ENCODE results near the gene MYH7. TPM values are rescaled to one million over a fixed set of nuclear protein-coding genes. Genes with fewer than 3 reads are reported as not detected.

MYH7 gene
- total RNA-seq, 1 donor from 2014 or later = 0.12 TPM

DNA sequence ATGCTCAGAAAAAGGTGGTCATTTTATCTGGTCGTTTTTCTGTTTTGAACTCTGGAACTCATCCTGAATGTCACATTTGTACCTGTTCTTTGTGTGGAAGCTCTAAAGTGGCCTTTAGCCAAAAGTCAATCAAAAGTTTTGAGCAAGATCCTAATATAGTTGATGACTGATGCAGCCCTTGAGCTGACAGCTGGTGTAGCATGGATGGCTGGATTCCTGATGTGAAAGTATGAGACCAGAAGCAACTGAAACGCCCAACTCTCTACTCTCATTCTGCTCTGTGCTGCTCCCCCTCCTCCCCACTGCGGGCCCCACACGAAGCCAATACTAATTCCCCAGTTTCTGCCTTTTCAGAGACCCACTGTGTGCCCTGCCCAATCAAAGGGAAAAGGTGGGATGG, 10.3 kb upstream of the MYH7 start:
- no peak for DNase-seq
- intact Hi-C loops (cut with DNase I) = no loop called here
- Histone ChIP-seq H3K4me1 (no peaks in the 10 kb centered on the region), H3K27me3 (peaks cover 5% of the 10 kb centered on the region), H3K27ac (no peak overlapping the region), H3K4me3 (no peak overlapping the region), H3K36me3 (no peaks in the 10 kb centered on the region), H3K9me3 (no peaks in the 10 kb centered on the region)
- no peak for ATAC-seq
- TF ChIP-seq, protein P1, sequence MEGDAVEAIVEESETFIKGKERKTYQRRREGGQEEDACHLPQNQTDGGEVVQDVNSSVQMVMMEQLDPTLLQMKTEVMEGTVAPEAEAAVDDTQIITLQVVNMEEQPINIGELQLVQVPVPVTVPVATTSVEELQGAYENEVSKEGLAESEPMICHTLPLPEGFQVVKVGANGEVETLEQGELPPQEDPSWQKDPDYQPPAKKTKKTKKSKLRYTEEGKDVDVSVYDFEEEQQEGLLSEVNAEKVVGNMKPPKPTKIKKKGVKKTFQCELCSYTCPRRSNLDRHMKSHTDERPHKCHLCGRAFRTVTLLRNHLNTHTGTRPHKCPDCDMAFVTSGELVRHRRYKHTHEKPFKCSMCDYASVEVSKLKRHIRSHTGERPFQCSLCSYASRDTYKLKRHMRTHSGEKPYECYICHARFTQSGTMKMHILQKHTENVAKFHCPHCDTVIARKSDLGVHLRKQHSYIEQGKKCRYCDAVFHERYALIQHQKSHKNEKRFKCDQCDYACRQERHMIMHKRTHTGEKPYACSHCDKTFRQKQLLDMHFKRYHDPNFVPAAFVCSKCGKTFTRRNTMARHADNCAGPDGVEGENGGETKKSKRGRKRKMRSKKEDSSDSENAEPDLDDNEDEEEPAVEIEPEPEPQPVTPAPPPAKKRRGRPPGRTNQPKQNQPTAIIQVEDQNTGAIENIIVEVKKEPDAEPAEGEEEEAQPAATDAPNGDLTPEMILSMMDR (IDR thresholded peaks at IDR 0.05) = no peak

DNA sequence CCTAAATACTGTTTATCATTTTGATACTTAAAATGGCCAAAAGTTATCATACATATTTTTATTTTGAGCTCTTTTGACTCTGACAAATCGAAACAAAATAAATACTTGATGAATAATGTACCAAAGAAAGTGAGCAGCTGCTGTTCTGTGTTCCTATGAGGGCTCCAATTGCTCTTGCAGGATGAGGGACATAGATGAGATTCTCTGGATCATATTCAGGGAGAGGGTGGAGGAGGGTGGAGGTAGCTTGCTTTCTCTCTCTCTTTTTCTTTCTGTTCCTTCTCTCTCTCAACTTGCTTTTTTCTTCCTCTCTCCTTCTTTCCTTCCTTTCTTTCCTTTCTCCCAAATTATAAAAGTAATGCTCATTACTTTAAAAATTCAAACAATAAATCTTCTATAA, 8.9 kb upstream of the MYH7 start:
- Histone ChIP-seq H3K4me3 (no peak overlapping the region), H3K9me3 (no peaks in the 10 kb centered on the region), H3K4me1 (no peaks in the 10 kb centered on the region), H3K27me3 (no peaks in the 10 kb centered on the region), H3K27ac (no peak overlapping the region), H3K36me3 (no peaks in the 10 kb centered on the region)
- DNase-seq (no peak), ATAC-seq (no peak)
- intact Hi-C loops (cut with DNase I) = no loop called here
- TF ChIP-seq, protein P1 (IDR thresholded peaks at IDR 0.05) = no peak

DNA sequence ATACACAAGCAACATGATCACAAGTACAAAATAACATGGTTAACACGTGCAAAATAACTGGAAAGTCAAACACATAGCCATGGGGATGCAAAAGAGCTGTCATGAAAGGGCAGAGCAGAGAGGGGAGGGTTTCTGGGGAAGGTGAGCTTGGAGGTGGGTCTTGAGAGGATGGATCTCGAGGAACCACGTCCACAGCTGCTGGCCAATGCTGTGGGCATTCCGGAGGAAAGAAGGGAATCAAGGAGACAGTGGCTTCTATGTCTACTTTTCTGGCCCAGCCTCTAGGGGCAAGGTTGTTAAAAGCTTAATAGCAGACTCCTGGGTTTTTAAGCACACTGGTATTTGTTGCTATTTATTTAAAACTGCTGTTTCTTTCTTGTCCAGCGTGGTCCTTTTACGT, 8.4 kb upstream of the MYH7 start:
- H3K27ac ChIP-seq = no peak overlapping the region
- TF ChIP-seq, protein P1 (IDR thresholded peaks at IDR 0.05) = no peak
- no peak overlapping the region for H3K4me3 ChIP-seq
- no peak for ATAC-seq
- H3K36me3 ChIP-seq = no peaks in the 10 kb centered on the region
- H3K9me3 ChIP-seq = no peaks in the 10 kb centered on the region
- no peak for DNase-seq
- H3K27me3 ChIP-seq = no peaks in the 10 kb centered on the region
- intact Hi-C loops (cut with DNase I) = no loop called here
- H3K4me1 ChIP-seq = no peaks in the 10 kb centered on the region

DNA sequence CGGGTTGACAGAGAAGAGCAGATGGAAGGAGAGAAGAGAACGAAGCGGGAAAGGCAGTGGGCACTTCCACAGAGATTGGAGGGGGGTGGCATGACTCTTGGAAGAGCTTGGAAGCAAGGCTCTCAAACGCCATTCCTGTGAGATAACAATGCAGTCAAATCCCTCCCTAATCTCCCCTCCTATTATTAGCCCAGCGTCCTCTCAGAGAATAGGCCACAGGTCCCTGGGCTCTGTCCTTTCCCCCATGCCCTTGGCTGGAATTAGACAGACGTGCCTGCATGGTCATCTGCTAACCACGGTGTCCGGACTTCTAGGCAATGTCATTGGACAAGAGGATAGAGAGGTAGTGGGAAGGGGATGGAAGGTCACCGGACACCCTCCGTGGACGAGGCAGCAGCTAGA, 8.0 kb upstream of the MYH7 start:
- ATAC-seq (no peak), DNase-seq (no peak)
- intact Hi-C loops (cut with DNase I) = no loop called here
- Histone ChIP-seq H3K4me1 (no peaks in the 10 kb centered on the region), H3K27ac (no peak overlapping the region), H3K9me3 (no peaks in the 10 kb centered on the region), H3K36me3 (no peaks in the 10 kb centered on the region), H3K4me3 (no peak overlapping the region), H3K27me3 (no peaks in the 10 kb centered on the region)
- TF ChIP-seq, protein P1 (IDR thresholded peaks at IDR 0.05) = no peak

DNA sequence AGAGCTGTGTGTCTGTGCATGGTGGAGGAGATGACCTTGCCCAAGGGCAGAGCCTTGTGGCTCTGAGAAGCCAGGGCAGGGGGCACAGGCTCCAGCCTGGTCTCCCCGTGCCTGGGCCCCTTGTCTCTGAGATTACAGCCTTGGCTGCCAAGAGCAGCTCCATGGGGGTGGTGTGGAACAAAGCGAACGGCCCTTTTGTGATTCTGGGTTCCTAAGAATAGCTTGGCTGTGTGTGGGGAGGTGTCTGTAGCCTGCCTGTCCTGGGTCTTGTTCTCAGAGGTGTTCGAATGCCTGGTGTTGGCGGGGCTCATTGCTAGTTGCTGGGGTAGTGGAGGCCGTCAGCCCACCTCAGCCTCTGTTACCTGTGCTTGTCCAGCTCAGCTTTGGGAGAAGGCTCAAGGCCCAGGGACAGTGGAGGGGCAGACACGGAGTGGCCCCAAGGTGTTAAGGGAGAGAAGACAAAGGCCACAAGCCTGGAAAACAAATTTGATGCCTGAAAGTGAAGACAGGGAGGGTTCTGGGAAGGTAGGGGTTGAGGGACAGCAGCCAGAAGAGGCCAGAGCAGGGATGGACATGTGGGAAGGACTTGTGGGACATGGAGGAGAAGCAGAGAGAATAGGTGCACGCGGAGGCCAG, 7.4 kb upstream of the MYH7 start:
- TF ChIP-seq, protein P1 (IDR thresholded peaks at IDR 0.05) = no peak
- H3K4me3 ChIP-seq = no peak overlapping the region
- intact Hi-C loops (cut with DNase I) = no loop called here
- H3K27me3 ChIP-seq = no peaks in the 10 kb centered on the region
- ATAC-seq (no peak), DNase-seq (no peak)
- H3K9me3 ChIP-seq = no peaks in the 10 kb centered on the region
- H3K4me1 ChIP-seq = no peaks in the 10 kb centered on the region
- H3K27ac ChIP-seq = no peak overlapping the region
- no peaks in the 10 kb centered on the region for H3K36me3 ChIP-seq

DNA sequence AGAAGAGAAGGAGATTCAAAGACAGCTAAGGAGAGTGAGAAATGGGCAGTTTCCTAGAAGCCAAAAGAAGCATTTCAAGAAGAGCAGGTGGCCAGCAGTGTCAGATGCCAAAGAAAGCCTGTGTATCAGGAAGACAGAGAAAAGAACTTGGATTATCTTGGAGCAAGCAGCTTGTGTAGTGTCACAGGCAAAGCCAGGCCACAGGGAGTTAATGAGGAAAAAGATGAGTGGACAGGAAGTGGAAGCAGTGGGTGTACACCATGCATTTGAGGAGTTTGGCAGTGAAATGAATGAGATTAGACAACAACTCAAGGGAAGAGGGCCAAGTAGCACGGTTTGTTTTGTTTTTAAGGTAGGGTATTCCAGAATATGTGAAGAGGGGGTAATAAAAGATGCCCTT, 5.6 kb upstream of the MYH7 start:
- Histone ChIP-seq H3K27me3 (no peaks in the 10 kb centered on the region), H3K4me3 (no peak overlapping the region), H3K4me1 (no peaks in the 10 kb centered on the region), H3K9me3 (no peaks in the 10 kb centered on the region), H3K27ac (no peak overlapping the region), H3K36me3 (no peaks in the 10 kb centered on the region)
- ATAC-seq (no peak), DNase-seq (no peak)
- TF ChIP-seq, protein P1 (IDR thresholded peaks at IDR 0.05) = no peak
- intact Hi-C loops (cut with DNase I) = no loop called here

Data from upper lobe of right lung (tissue), 1 donor.